Esophagus muscularis mucosa (tissue), 4 donors: ENCODE results near the gene MRPL32. TPM values are rescaled to one million over a fixed set of nuclear protein-coding genes. Genes with fewer than 3 reads are reported as not detected.

Experiments
- DNase-seq: peaks from one replicate; pipeline ENCODE4 v3.0.0-alpha.2; 2017; ENCODE audit errors: extremely low spot score
- H3K27ac ChIP-seq, 4 donors: fragments of 200-600 bp; sonication (generic); replicated peaks in 1 of 4; 1 replicate in 3 of 4; 2 replicates in 1 of 4; pipeline ENCODE4 v1.5.1; 2016 to 2019; ENCODE audit warnings: mild to moderate bottlenecking in 1 of 4
- H3K27me3 ChIP-seq, 4 donors: fragments of 200-600 bp; sonication (generic); one replicate each; pipeline versions ENCODE4 v1.5.1 to v1.6.0; 2016 to 2019
- H3K36me3 ChIP-seq, 4 donors: fragments of 200-600 bp; sonication (generic); one replicate each; pipeline ENCODE4 v1.5.1; 2016 to 2019
- H3K4me1 ChIP-seq, 4 donors: fragments of 200-600 bp; sonication (generic); one replicate each; pipeline ENCODE4 v1.5.1; 2016 to 2019
- H3K4me3 ChIP-seq, 4 donors: fragments of 200-600 bp; sonication (generic); 1 replicate in 2 of 4; 2 replicates in 2 of 4; pipeline ENCODE4 v1.5.1; 2016 to 2019; ENCODE audit warnings: mild to moderate bottlenecking in 4 of 4, moderate library complexity in 1 of 4
- H3K9me3 ChIP-seq, 4 donors: fragments of 200-600 bp; sonication (generic); 1 replicate in 3 of 4; 2 replicates in 1 of 4; pipeline ENCODE4 v1.5.1; 2016 to 2019
- CTCF ChIP-seq, 3 experiments: fragments of 200-600 bp in 2 of 3; fragments of 450-650 bp in 1 of 3; sonication (generic) in 2 of 3; IDR thresholded peaks; one replicate each; pipeline ENCODE4 v1.5.1; 2017 to 2019; ENCODE audit warnings: antibody characterized with exemption in 3 of 3, mild to moderate bottlenecking in 2 of 3, moderate library complexity in 1 of 3
- EP300 ChIP-seq: sonication (generic); formaldehyde crosslinking; IDR thresholded peaks from one replicate; pipeline ENCODE4 v1.6.1; 2017; ENCODE audit warnings: antibody characterized with exemption
- POLR2A ChIP-seq: fragments of 450-650 bp; IDR thresholded peaks from one replicate; pipeline ENCODE4 v1.6.1; 2017; ENCODE audit warnings: antibody characterized with exemption, moderate library complexity, mild to moderate bottlenecking, low read depth
- POLR2AphosphoS5 ChIP-seq, 2 donors: sonication (generic); formaldehyde crosslinking; IDR thresholded peaks; one replicate each; pipeline ENCODE4 v1.6.1; 2017; ENCODE audit warnings: antibody characterized with exemption in 2 of 2
- WGBS: methylation state at CpG from one replicate; pipeline ENCODE4 v1.1.5; 2018; 5-methylcytosine and 5-hydroxymethylcytosine counted together
- intact Hi-C: fragments of 100-400 bp; cut with DNase I; formaldehyde crosslinking; loops from one replicate; pipeline ENCODE4 v1.15.1; 2023
- total RNA-seq, 4 donors: library from RNA; depleted of rRNA; stranded (reverse); fragments of >200 nt; gene quantifications; one replicate each; pipeline versions ENCODE4 v1.1.0 to v1.2.1, GENCODE V29; 2016

MRPL32 gene
- total RNA-seq, 4 donors from 2014 or later = 40.5 to 63.3 (median 45.8) TPM

- Histone ChIP-seq H3K4me1 (peaks cover 0 to 10% (median 8%) of the 10 kb centered on the region in 4 donors), H3K27me3 (no peaks in the 10 kb centered on the region), H3K27ac (no peak overlapping the region), H3K36me3 (no peaks in the 10 kb centered on the region), H3K4me3 (no peak overlapping the region), H3K9me3 (peaks cover 0 to 6% (median 0%) of the 10 kb centered on the region in 4 donors)
- 76% methylated on average over 7 of the region's 9 CpGs for WGBS
- TF ChIP-seq EP300 (no peak), POLR2AphosphoS5 (IDR thresholded peaks at IDR 0.05) (no peak), POLR2A (no peak), CTCF (IDR thresholded peaks at IDR 0.05) (no peak)
- no peak for DNase-seq
- intact Hi-C loops = no loop called here
Observed at GRCh38 chr7:42893346-42894240, 38.6 kb upstream of the MRPL32 start.

GRCh38 chr7:42900842-42901241 is 31.3 kb upstream of the MRPL32 start:
- H3K27me3 ChIP-seq = no peaks in the 10 kb centered on the region
- DNase-seq = no peak
- no peak overlapping the region for H3K4me3 ChIP-seq
- no peak overlapping the region for H3K27ac ChIP-seq
- no peak for TF ChIP-seq CTCF (IDR thresholded peaks at IDR 0.05)
- TF ChIP-seq POLR2A = no peak
- no peak for TF ChIP-seq EP300
- TF ChIP-seq POLR2AphosphoS5 (IDR thresholded peaks at IDR 0.05) = no peak
- H3K4me1 ChIP-seq = no peaks in the 10 kb centered on the region
- H3K9me3 ChIP-seq = no peaks in the 10 kb centered on the region
- intact Hi-C loops = no loop called here
- no peaks in the 10 kb centered on the region for H3K36me3 ChIP-seq

- intact Hi-C loops = no loop called here
- no peak overlapping the region for H3K27ac ChIP-seq
Observed at GRCh38 chr7:42902331-42902730, 29.8 kb upstream of the MRPL32 start.

GRCh38 chr7:42906181-42906580 is 26.0 kb upstream of the MRPL32 start:
- Histone ChIP-seq H3K4me3 (no peak overlapping the region), H3K27ac (no peak overlapping the region), H3K36me3 (no peaks in the 10 kb centered on the region), H3K9me3 (no peaks in the 10 kb centered on the region), H3K4me1 (peaks cover 6 to 14% (median 10%) of the 10 kb centered on the region in 4 donors), H3K27me3 (no peaks in the 10 kb centered on the region)
- TF ChIP-seq EP300 (no peak), POLR2AphosphoS5 (IDR thresholded peaks at IDR 0.05) (no peak), POLR2A (no peak), CTCF (IDR thresholded peaks at IDR 0.05) (no peak)
- DNase-seq = no peak
- intact Hi-C loops = no loop called here
- 100% methylated on average over 1 of the region's 1 CpG for WGBS

More at GRCh38 chr7:42902331-42902730, 29.8 kb upstream of the MRPL32 start:
- no peaks in the 10 kb centered on the region for H3K4me1 ChIP-seq
- no peaks in the 10 kb centered on the region for H3K9me3 ChIP-seq
- no peak for DNase-seq
- no peaks in the 10 kb centered on the region for H3K36me3 ChIP-seq
- no peaks in the 10 kb centered on the region for H3K27me3 ChIP-seq
- 77% methylated on average over 3 of the region's 3 CpGs for WGBS
- no peak for TF ChIP-seq EP300
- no peak for TF ChIP-seq CTCF (IDR thresholded peaks at IDR 0.05)
- TF ChIP-seq POLR2A = no peak
- no peak for TF ChIP-seq POLR2AphosphoS5 (IDR thresholded peaks at IDR 0.05)
- no peak overlapping the region for H3K4me3 ChIP-seq
